ENCODE data around the gene EFEMP2. TPM values are rescaled to one million over a fixed set of nuclear protein-coding genes. Genes with fewer than 3 reads are reported as not detected.

EFEMP2 gene
- total and polyA plus RNA-seq, 2 donors (not counting 1 experiment from before 2014, with no cell fraction given) = 9.5 to 14.7 TPM

- H3K79me2 ChIP-seq (ENCODE audit: control insufficient read depth, insufficient read depth, low read length) = peaks cover 24% of the 10 kb centered on the region
- POLR2A ChIA-PET = interaction anchor here (0.6 to 3.3 kb wide), 7 partner anchors 10 to 256 kb away, joined by 3 to 13 read pairs (median 6); partner anchors contain the start of genes C11orf68, CFL1, KAT5 and MUS81
- no peak for ATAC-seq (ENCODE audit: low read depth)
- H3K27ac ChIP-seq (ENCODE audit: low read length in 2 of 2) = no peak overlapping the region
- H3K4me1 Mint-ChIP-seq = peaks cover 50% of the 10 kb centered on the region
- intact Hi-C loops (cut with micrococcal nuclease) = loop anchor here (1.0 kb wide), 4 partner anchors 24 to 178 kb away; partner anchors contain the start of gene MUS81
- WGBS (ENCODE audit: insufficient coverage) = 92% methylated on average over 26 of the region's 28 CpGs
- peaks cover 0 to 31% of the 10 kb centered on the region in 2 experiments for H3K36me3 ChIP-seq (replicated peaks in 1 of 2; ENCODE audit: control extremely low read depth in 1 of 2, control insufficient read depth in 1 of 2, extremely low read depth in 1 of 2, insufficient read depth in 2 of 2, low read length in 1 of 2)
- H3K4me3 Mint-ChIP-seq = no peak overlapping the region
- DNase-seq = no peak
- H3K9me3 ChIP-seq (ENCODE audit: control extremely low read depth in 1 of 3, control insufficient read depth in 2 of 3, insufficient read depth in 1 of 3, low read length in 2 of 3) = no peaks in the 10 kb centered on the region
- H3K27me3 Mint-ChIP-seq = no peaks in the 10 kb centered on the region
- H3K9me3 Mint-ChIP-seq (ENCODE audit: insufficient read depth) = no peaks in the 10 kb centered on the region
- no peak overlapping the region for H2AFZ ChIP-seq (ENCODE audit: insufficient read depth, low read depth, low read length, poor library complexity, severe bottlenecking)
- no peaks in the 10 kb centered on the region for H3K27me3 ChIP-seq (replicated peaks in 1 of 4; ENCODE audit: control extremely low read depth in 1 of 4, control insufficient read depth in 3 of 4, insufficient read depth in 4 of 4, low read length in 3 of 4)
- H3K4me2 ChIP-seq (replicated peaks; ENCODE audit: low read depth, low read length, poor library complexity, severe bottlenecking) = no peak overlapping the region
- H3K27ac Mint-ChIP-seq = peak overlapping the region; percentile 83
- no peak overlapping the region for H3K4me3 ChIP-seq (ENCODE audit: control extremely low read depth in 1 of 5, extremely low read depth in 1 of 5, insufficient read depth in 1 of 5, low read depth in 2 of 5, low read length in 4 of 5)
- no peak overlapping the region for H3K9ac ChIP-seq (ENCODE audit: low read length)
- CTCF ChIA-PET = interaction anchor here (0.6 to 15.5 kb wide), 42 partner anchors 10 to 322 kb away, joined by 3 to 244 read pairs (median 9); partner anchors contain the start of genes AP5B1, BANF1, C11orf68 and CFL1
- peaks cover 5% of the 10 kb centered on the region for H4K20me1 ChIP-seq (ENCODE audit: control insufficient read depth, insufficient read depth, low read length, poor library complexity, severe bottlenecking)
- peaks cover 18 to 44% of the 10 kb centered on the region in 2 donors for H3K4me1 ChIP-seq (ENCODE audit: control insufficient read depth in 2 of 2, insufficient read depth in 2 of 2, low read length in 2 of 2)
- TF ChIP-seq EZH2 (IDR thresholded peaks at IDR 0.05; ENCODE audit: borderline replicate concordance, insufficient read depth, low read depth, low read length, poor library complexity, severe bottlenecking) = no peak
- TF ChIP-seq CTCF (IDR thresholded peaks at IDR 0.05) = no peak
Observed at GRCh38 chr11:65883786-65884715, 11.5 kb upstream of the EFEMP2 start.

Measured in B cell (primary cell).